Neural cell (in vitro differentiated cells): ENCODE results near the gene RAPGEF2. TPM values are rescaled to one million over a fixed set of nuclear protein-coding genes. Genes with fewer than 3 reads are reported as not detected.

ENCODE experiments used
- H2AFZ ChIP-seq: fragments of 200-600, 300-800 bp; sonication (generic), shearing (Covaris generic); 2 replicates; pipeline ENCODE4 v1.6.0; 2014; ENCODE audit warnings: low read depth, mild to moderate bottlenecking, antibody characterized with exemption, low read length, moderate library complexity
- H3F3A ChIP-seq: fragments of 200-600 bp; shearing (Covaris generic); 2 replicates; pipeline ENCODE4 v1.6.1; 2016; ENCODE audit warnings: mild to moderate bottlenecking, moderate library complexity, mixed read lengths, antibody characterized with exemption, low read length; ENCODE audit not compliant: insufficient read depth, poor library complexity, severe bottlenecking
- H3K27ac ChIP-seq: fragments of 200-600, 300-800 bp; sonication (generic), shearing (Covaris generic); 2 replicates; pipeline ENCODE4 v1.5.1; 2014; ENCODE audit warnings: mild to moderate bottlenecking, low read length, moderate library complexity
- H3K27me3 ChIP-seq: fragments of 300-800, 200-600 bp; sonication (generic), shearing (Covaris generic); 2 replicates; pipeline ENCODE4 v1.6.0; 2014; ENCODE audit warnings: mild to moderate bottlenecking, low read depth, low read length, moderate library complexity; ENCODE audit not compliant: insufficient read depth
- H3K36me3 ChIP-seq: fragments of 300-800, 200-600 bp; sonication (generic), shearing (Covaris generic); 2 replicates; pipeline ENCODE4 v1.5.1; 2014; ENCODE audit warnings: mild to moderate bottlenecking, antibody characterized with exemption, low read length, moderate library complexity; ENCODE audit not compliant: insufficient read depth
- H3K4me2 ChIP-seq: fragments of 300-800, 200-600 bp; sonication (generic), shearing (Covaris generic); 2 replicates; pipeline ENCODE4 v1.6.0; 2014; ENCODE audit warnings: mild to moderate bottlenecking, low read length
- H3K4me3 ChIP-seq: fragments of 300-800, 200-600 bp; sonication (generic), shearing (Covaris generic); 2 replicates; pipeline ENCODE4 v1.5.1; 2014; ENCODE audit warnings: mild to moderate bottlenecking, low read length, moderate library complexity
- H3K79me2 ChIP-seq: fragments of 200-600 bp; shearing (Covaris generic); replicated peaks from 2 replicates; pipeline ENCODE4 v1.6.0; 2014; ENCODE audit warnings: mild to moderate bottlenecking, low read length, moderate library complexity; ENCODE audit not compliant: insufficient read depth
- H3K9ac ChIP-seq: fragments of 300-800, 200-600 bp; sonication (generic), shearing (Covaris generic); 2 replicates; pipeline ENCODE4 v1.6.1; 2016; ENCODE audit warnings: mild to moderate bottlenecking, low read length, mixed read lengths
- H3K9me2 ChIP-seq: fragments of 200-600 bp; shearing (Covaris generic); 2 replicates; pipeline ENCODE4 v1.6.1; 2016; ENCODE audit warnings: mild to moderate bottlenecking, low read length, mixed read lengths; ENCODE audit not compliant: insufficient read depth
- H3K9me3 ChIP-seq: fragments of 200-600, 300-800 bp; sonication (generic), shearing (Covaris generic); 2 replicates; pipeline ENCODE4 v1.6.1; 2016; ENCODE audit warnings: mild to moderate bottlenecking, mixed run types, low read length, moderate library complexity, mixed read lengths
- H4K20me1 ChIP-seq: fragments of 200-600 bp; shearing (Covaris generic); 2 replicates; pipeline ENCODE4 v1.6.1; 2016; ENCODE audit warnings: mild to moderate bottlenecking, mixed run types; ENCODE audit not compliant: insufficient read depth
- CTCF ChIP-seq: fragments of 450-650 bp; IDR thresholded peaks from 2 replicates; pipeline ENCODE4 v1.5.1; 2014; ENCODE audit warnings: antibody characterized with exemption, mild to moderate bottlenecking, moderate library complexity; ENCODE audit not compliant: poor library complexity, severe bottlenecking
- EP300 ChIP-seq: fragments of 450-650 bp; conservative IDR thresholded peaks from 2 replicates; pipeline ENCODE4 v1.6.1; 2014; ENCODE audit warnings: antibody characterized with exemption, mild to moderate bottlenecking, moderate library complexity; ENCODE audit not compliant: poor library complexity, severe bottlenecking
- EZH2 ChIP-seq: fragments of 200-600, 300-800 bp; shearing (Covaris generic), sonication (generic); IDR thresholded peaks from 2 replicates; pipeline ENCODE4 v1.6.1; 2014; ENCODE audit warnings: antibody characterized with exemption, low read length, borderline replicate concordance, mild to moderate bottlenecking; ENCODE audit not compliant: insufficient read depth, poor library complexity, severe bottlenecking
- MXI1 ChIP-seq: fragments of 450-650 bp; conservative IDR thresholded peaks from 2 replicates; pipeline ENCODE4 v1.6.1; 2014; ENCODE audit warnings: antibody characterized with exemption, mild to moderate bottlenecking; ENCODE audit not compliant: poor library complexity, severe bottlenecking
- POLR2AphosphoS5 ChIP-seq: IDR thresholded peaks from 2 replicates; pipeline ENCODE4 v1.6.1; 2012
- RAD21 ChIP-seq: fragments of 450-650 bp; conservative IDR thresholded peaks from 2 replicates; pipeline ENCODE4 v1.6.1; 2014; ENCODE audit warnings: antibody characterized with exemption, mild to moderate bottlenecking, moderate library complexity
- SMC3 ChIP-seq: fragments of 450-650 bp; conservative IDR thresholded peaks from 2 replicates; pipeline ENCODE4 v1.6.1; 2014; ENCODE audit warnings: antibody characterized with exemption, mild to moderate bottlenecking, moderate library complexity; ENCODE audit not compliant: poor library complexity
- TAF1 ChIP-seq: IDR thresholded peaks from 2 replicates; pipeline ENCODE4 v1.6.1; 2012; ENCODE audit warnings: low read depth
- polyA plus RNA-seq: library from polyadenylated mRNA; depleted of rRNA; stranded (reverse); fragments of >200 nt; gene quantifications from 2 replicates; pipeline ENCODE4 v1.2.3, GENCODE V29; 2014
- TF ChIP-seq, protein P1 (sequence below): IDR thresholded peaks from 2 replicates; pipeline ENCODE4 v1.6.1; 2012; ENCODE audit warnings: borderline replicate concordance

The RAPGEF2 gene
- polyA plus RNA-seq, 1 donor from 2014 or later = 134 TPM

GRCh38 chr4:159343116-159343515, 240.2 kb downstream of the RAPGEF2 start:
- no peak for TF ChIP-seq SMC3
- TF ChIP-seq POLR2AphosphoS5 = no peak
- TF ChIP-seq EZH2 = no peak
- no peak for TF ChIP-seq RAD21
- TF ChIP-seq EP300 = no peak
- TF ChIP-seq, protein P1, sequence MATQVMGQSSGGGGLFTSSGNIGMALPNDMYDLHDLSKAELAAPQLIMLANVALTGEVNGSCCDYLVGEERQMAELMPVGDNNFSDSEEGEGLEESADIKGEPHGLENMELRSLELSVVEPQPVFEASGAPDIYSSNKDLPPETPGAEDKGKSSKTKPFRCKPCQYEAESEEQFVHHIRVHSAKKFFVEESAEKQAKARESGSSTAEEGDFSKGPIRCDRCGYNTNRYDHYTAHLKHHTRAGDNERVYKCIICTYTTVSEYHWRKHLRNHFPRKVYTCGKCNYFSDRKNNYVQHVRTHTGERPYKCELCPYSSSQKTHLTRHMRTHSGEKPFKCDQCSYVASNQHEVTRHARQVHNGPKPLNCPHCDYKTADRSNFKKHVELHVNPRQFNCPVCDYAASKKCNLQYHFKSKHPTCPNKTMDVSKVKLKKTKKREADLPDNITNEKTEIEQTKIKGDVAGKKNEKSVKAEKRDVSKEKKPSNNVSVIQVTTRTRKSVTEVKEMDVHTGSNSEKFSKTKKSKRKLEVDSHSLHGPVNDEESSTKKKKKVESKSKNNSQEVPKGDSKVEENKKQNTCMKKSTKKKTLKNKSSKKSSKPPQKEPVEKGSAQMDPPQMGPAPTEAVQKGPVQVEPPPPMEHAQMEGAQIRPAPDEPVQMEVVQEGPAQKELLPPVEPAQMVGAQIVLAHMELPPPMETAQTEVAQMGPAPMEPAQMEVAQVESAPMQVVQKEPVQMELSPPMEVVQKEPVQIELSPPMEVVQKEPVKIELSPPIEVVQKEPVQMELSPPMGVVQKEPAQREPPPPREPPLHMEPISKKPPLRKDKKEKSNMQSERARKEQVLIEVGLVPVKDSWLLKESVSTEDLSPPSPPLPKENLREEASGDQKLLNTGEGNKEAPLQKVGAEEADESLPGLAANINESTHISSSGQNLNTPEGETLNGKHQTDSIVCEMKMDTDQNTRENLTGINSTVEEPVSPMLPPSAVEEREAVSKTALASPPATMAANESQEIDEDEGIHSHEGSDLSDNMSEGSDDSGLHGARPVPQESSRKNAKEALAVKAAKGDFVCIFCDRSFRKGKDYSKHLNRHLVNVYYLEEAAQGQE = no peak
- TF ChIP-seq CTCF = no peak
- no peak for TF ChIP-seq MXI1
- no peak for TF ChIP-seq TAF1
- no peak overlapping the region for H3K27ac ChIP-seq
- no peak overlapping the region for H3K9ac ChIP-seq
- no peak overlapping the region for H3K4me2 ChIP-seq
- H3K4me3 ChIP-seq = no peak overlapping the region
- no peaks in the 10 kb centered on the region for H4K20me1 ChIP-seq
- no peak overlapping the region for H2AFZ ChIP-seq
- H3F3A ChIP-seq = no peaks in the 10 kb centered on the region
- no peaks in the 10 kb centered on the region for H3K9me3 ChIP-seq
- H3K79me2 ChIP-seq = peaks cover 5% of the 10 kb centered on the region
- H3K9me2 ChIP-seq = no peaks in the 10 kb centered on the region
- no peaks in the 10 kb centered on the region for H3K27me3 ChIP-seq
- peaks cover 30% of the 10 kb centered on the region for H3K36me3 ChIP-seq

- no peak overlapping the region for H3K4me3 ChIP-seq
- no peak overlapping the region for H3K4me2 ChIP-seq
- TF ChIP-seq MXI1 (no peak), CTCF (no peak), SMC3 (no peak), EZH2 (no peak)
- TF ChIP-seq, protein P1 = no peak
- no peaks in the 10 kb centered on the region for H3K9me3 ChIP-seq
- H3K9ac ChIP-seq = no peak overlapping the region
- peaks cover 26% of the 10 kb centered on the region for H3K36me3 ChIP-seq
- H4K20me1 ChIP-seq = no peaks in the 10 kb centered on the region
- H3F3A ChIP-seq = no peaks in the 10 kb centered on the region
- no peak overlapping the region for H2AFZ ChIP-seq
- no peak overlapping the region for H3K27ac ChIP-seq
- no peaks in the 10 kb centered on the region for H3K79me2 ChIP-seq
- no peaks in the 10 kb centered on the region for H3K9me2 ChIP-seq
- H3K27me3 ChIP-seq = no peaks in the 10 kb centered on the region
Measured at GRCh38 chr4:159344877-159345276, 242.0 kb downstream of the RAPGEF2 start.
